Stimulated activated CD8-positive, alpha-beta memory T cell treated with anti-CD3 and anti-CD28 coated beads, Interleukin-4, amount 100 ng/mL, for 1 hour (primary cell): ENCODE data around the gene SERHL2.
"Not testable (repeated sequence)": the region's sequence is repeated elsewhere in the genome, so short reads cannot be mapped to it uniquely, and the experiment has no call there.

ENCODE experiments used
- DNase-seq, 2 donors: peaks; one replicate each; pipeline ENCODE4 v3.0.0-alpha.2; 2020; ENCODE audit warnings: low read depth in 2 of 2, low spot score in 1 of 2

The SERHL2 gene

GRCh38 chr22:42553475-42554361 lies at the start of gene SERHL2:
Gene SERHL2 (plus strand): TSS chr22:42553956. CDS start chr22:42554021, 65 bp downstream.
- DNase-seq: peak; percentile 46

- DNase-seq: not testable (repeated sequence)
These were observed 45.3 kb upstream of the SERHL2 start for GRCh38 chr22:42508327-42508974.

GRCh38 chr22:42508975-42509364 lies 44.8 kb upstream of the SERHL2 start:
- DNase-seq: not testable (repeated sequence)

- DNase-seq: no peak
These were observed 44.2 kb upstream of the SERHL2 start for GRCh38 chr22:42509548-42509947.

GRCh38 chr22:42511401-42511891 lies 42.3 kb upstream of the SERHL2 start:
- no peak for DNase-seq

GRCh38 chr22:42512273-42512990 lies 41.3 kb upstream of the SERHL2 start:
- not testable (repeated sequence) for DNase-seq

GRCh38 chr22:42514331-42514730 lies 39.4 kb upstream of the SERHL2 start:
- not testable (repeated sequence) for DNase-seq

GRCh38 chr22:42515304-42515703 lies 38.5 kb upstream of the SERHL2 start:
- DNase-seq: not testable (repeated sequence)

- no peak for DNase-seq
These were observed 37.9 kb upstream of the SERHL2 start for GRCh38 chr22:42515896-42516295.

GRCh38 chr22:42517103-42517502 lies 36.7 kb upstream of the SERHL2 start:
- not testable (repeated sequence) for DNase-seq

- not testable (repeated sequence) for DNase-seq
These were observed 34.9 kb upstream of the SERHL2 start for GRCh38 chr22:42518638-42519524.

- peak; percentile 60 to 72 for DNase-seq
These were observed 34.0 kb upstream of the SERHL2 start, which contains the start of gene RRP7A for GRCh38 chr22:42519525-42520401. Gene RRP7A (minus strand): TSS chr22:42519796. CDS start chr22:42519786, 10 bp downstream.

- no peak for DNase-seq
These were observed 32.6 kb upstream of the SERHL2 start for GRCh38 chr22:42521228-42521546.

- DNase-seq: no peak
These were observed 31.2 kb upstream of the SERHL2 start for GRCh38 chr22:42522546-42522945.

GRCh38 chr22:42528591-42529307 lies 25.0 kb upstream of the SERHL2 start:
- DNase-seq: no peak

- DNase-seq: not testable (repeated sequence)
These were observed 24.3 kb upstream of the SERHL2 start for GRCh38 chr22:42529435-42529834.

GRCh38 chr22:42531401-42532084 lies 22.2 kb upstream of the SERHL2 start:
- DNase-seq: not testable (repeated sequence)

GRCh38 chr22:42533638-42533977 lies 20.1 kb upstream of the SERHL2 start:
- no peak for DNase-seq
